ENCODE measurements around the gene KLHL17. TPM values are rescaled to one million over a fixed set of nuclear protein-coding genes. Genes with fewer than 3 reads are reported as not detected.

Gene KLHL17
- total RNA-seq, 2 donors from 2014 or later: 10.9 to 24.5 TPM

- 50% methylated on average over 25 of the region's 25 CpGs for WGBS
- Histone ChIP-seq H3K36me3 (no peaks in the 10 kb centered on the region), H3K9me3 (no peaks in the 10 kb centered on the region), H3K4me3 (no peak overlapping the region), H3K27ac (peak overlapping the region in 1 of 2 donors; percentile 57), H3K4me1 (replicated peaks) (peaks cover 16% of the 10 kb centered on the region), H3K27me3 (replicated peaks; ENCODE audit: insufficient read depth) (no peaks in the 10 kb centered on the region)
- TF ChIP-seq, protein P1, sequence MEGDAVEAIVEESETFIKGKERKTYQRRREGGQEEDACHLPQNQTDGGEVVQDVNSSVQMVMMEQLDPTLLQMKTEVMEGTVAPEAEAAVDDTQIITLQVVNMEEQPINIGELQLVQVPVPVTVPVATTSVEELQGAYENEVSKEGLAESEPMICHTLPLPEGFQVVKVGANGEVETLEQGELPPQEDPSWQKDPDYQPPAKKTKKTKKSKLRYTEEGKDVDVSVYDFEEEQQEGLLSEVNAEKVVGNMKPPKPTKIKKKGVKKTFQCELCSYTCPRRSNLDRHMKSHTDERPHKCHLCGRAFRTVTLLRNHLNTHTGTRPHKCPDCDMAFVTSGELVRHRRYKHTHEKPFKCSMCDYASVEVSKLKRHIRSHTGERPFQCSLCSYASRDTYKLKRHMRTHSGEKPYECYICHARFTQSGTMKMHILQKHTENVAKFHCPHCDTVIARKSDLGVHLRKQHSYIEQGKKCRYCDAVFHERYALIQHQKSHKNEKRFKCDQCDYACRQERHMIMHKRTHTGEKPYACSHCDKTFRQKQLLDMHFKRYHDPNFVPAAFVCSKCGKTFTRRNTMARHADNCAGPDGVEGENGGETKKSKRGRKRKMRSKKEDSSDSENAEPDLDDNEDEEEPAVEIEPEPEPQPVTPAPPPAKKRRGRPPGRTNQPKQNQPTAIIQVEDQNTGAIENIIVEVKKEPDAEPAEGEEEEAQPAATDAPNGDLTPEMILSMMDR (IDR thresholded peaks at IDR 0.05): no peak
- no peak for TF ChIP-seq POLR2A (IDR thresholded peaks at IDR 0.05)
- TF ChIP-seq POLR2AphosphoS5 (IDR thresholded peaks at IDR 0.05): peak; percentile 84
- intact Hi-C loops (cut with DNase I): no loop called here
- DNase-seq (ENCODE audit: low spot score): peak; percentile 83
Observed at GRCh38 chr1:932776-933602, 27.4 kb upstream of the KLHL17 start.

- peaks cover 16% of the 10 kb centered on the region for H3K4me1 ChIP-seq (replicated peaks)
- H3K27ac ChIP-seq: peak overlapping the region in 1 of 2 donors; percentile 57
- DNase-seq (ENCODE audit: low spot score): no peak
- H3K27me3 ChIP-seq (replicated peaks; ENCODE audit: insufficient read depth): no peaks in the 10 kb centered on the region
- no peaks in the 10 kb centered on the region for H3K36me3 ChIP-seq
- intact Hi-C loops (cut with DNase I): no loop called here
- 29% methylated on average over 10 of the region's 10 CpGs for WGBS
- TF ChIP-seq POLR2A (IDR thresholded peaks at IDR 0.05) (no peak), POLR2AphosphoS5 (IDR thresholded peaks at IDR 0.05) (no peak)
- TF ChIP-seq, protein P1 (IDR thresholded peaks at IDR 0.05): no peak
- H3K9me3 ChIP-seq: no peaks in the 10 kb centered on the region
- H3K4me3 ChIP-seq: no peak overlapping the region
Observed at GRCh38 chr1:933603-933940, 26.8 kb upstream of the KLHL17 start.

DNA sequence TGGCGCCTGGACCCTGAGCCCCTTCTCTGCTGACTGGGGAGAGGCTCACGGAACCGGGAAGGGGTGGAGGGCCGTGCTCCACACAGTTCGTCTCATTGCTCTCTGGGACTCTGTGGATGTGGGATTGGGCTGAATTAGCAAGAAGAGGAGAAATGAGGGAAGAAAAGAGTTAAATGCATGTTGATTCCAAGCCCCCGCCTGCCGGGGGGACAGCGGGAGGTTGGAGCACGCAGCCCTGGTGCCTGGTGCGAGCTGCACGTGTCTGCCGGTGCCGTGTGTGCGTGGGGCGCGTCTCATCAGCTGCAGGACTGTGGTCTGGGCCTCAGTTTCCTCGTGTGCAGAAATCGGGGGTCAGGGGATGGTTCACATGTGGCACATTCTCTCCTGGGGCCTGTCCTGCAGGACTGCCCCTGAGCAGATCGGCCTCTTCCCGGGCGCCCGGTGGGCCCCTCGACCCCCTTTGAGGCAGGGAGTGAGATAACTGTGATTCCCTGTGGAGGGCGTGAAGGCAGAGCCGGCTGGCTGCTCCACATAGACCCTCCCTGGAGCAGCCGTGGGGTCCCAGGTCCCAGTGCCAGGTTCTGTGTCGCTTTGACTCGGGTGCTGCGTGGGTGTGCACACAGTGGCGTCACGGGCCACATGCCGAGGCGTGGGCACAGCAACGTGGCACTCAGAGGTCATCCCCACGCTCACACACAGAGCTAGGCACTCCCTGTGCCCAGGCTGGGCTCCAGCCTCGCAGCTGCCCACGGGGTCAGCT lies 25.2 kb upstream of the KLHL17 start:
- Histone ChIP-seq H3K4me1 (replicated peaks) (peaks cover 16% of the 10 kb centered on the region), H3K27ac (no peak overlapping the region), H3K27me3 (replicated peaks; ENCODE audit: insufficient read depth) (no peaks in the 10 kb centered on the region), H3K9me3 (no peaks in the 10 kb centered on the region), H3K36me3 (no peaks in the 10 kb centered on the region), H3K4me3 (no peak overlapping the region)
- intact Hi-C loops (cut with DNase I): no loop called here
- WGBS: 11% methylated on average over 37 of the region's 37 CpGs
- TF ChIP-seq POLR2A (IDR thresholded peaks at IDR 0.05) (no peak), POLR2AphosphoS5 (IDR thresholded peaks at IDR 0.05) (no peak)
- TF ChIP-seq, protein P1 (IDR thresholded peaks at IDR 0.05): no peak
- no peak for DNase-seq (ENCODE audit: low spot score)

DNA sequence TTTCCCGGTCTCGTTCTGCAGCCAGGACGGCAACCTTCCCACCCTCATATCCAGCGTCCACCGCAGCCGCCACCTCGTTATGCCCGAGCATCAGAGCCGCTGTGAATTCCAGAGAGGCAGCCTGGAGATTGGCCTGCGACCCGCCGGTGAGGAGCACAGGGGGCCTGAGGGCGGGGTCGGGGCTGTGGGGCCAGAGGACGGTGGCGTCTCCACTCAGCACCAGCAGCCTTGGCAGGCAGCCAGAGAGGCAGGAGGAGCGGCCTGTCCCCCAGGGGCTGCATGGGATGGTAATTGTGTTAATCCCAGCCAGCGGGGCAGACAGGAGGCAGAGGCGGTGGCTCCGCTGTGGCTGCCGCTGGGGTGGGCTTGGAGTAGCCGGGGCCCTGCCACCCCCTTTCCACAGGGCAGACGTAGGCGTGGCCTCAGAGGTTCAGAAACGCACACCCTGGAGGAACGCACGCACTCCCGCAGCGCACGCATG lies 24.6 kb upstream of the KLHL17 start:
- 27% methylated on average over 20 of the region's 30 CpGs for WGBS
- intact Hi-C loops (cut with DNase I): no loop called here
- Histone ChIP-seq H3K9me3 (no peaks in the 10 kb centered on the region), H3K4me1 (replicated peaks) (peaks cover 16% of the 10 kb centered on the region), H3K36me3 (no peaks in the 10 kb centered on the region), H3K27me3 (replicated peaks; ENCODE audit: insufficient read depth) (no peaks in the 10 kb centered on the region), H3K27ac (no peak overlapping the region), H3K4me3 (no peak overlapping the region)
- TF ChIP-seq POLR2AphosphoS5 (IDR thresholded peaks at IDR 0.05) (no peak), POLR2A (IDR thresholded peaks at IDR 0.05) (no peak)
- TF ChIP-seq, protein P1 (IDR thresholded peaks at IDR 0.05): no peak
- DNase-seq (ENCODE audit: low spot score): no peak

Measured in prostate gland (tissue), 2 donors.